GM18520 (cell line): ENCODE measurements around the gene CLEC16A.

Source experiments
- ATAC-seq: cut with Tn5 transposase; IDR thresholded peaks from one replicate; pipeline ENCODE4 v1.9.1; 2021; ENCODE audit not compliant: unreplicated experiment

Gene CLEC16A

DNA sequence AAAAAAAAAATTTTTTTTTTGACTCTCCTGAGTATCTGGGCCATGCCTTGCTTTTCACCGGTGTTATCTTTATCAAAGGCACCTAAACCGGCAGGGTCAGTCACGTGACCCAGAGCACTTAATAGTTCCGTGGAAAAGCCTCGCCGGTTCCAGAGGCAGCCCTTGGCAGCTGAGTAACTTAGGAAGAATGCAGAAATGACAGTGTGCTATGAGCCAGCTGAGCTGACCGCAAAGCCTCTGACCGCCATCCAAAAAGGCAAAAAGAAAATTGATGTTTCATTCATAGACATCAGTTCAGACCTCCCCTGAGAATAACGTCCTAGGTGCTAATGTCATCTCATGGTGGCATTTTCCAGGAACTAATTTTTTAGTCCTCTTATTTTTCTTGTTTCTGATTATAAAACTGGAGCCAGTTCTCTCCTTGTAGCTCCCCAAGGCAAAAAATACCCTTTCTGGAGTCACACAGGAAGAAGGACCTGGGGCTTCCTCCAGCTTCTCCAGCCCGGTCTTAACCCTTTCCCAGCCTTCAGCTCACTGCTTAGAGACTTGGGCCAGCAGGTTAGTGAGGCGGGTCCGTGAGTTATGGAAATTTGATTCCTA lies 189.1 kb downstream of the CLEC16A start:
- ATAC-seq = no peak

DNA sequence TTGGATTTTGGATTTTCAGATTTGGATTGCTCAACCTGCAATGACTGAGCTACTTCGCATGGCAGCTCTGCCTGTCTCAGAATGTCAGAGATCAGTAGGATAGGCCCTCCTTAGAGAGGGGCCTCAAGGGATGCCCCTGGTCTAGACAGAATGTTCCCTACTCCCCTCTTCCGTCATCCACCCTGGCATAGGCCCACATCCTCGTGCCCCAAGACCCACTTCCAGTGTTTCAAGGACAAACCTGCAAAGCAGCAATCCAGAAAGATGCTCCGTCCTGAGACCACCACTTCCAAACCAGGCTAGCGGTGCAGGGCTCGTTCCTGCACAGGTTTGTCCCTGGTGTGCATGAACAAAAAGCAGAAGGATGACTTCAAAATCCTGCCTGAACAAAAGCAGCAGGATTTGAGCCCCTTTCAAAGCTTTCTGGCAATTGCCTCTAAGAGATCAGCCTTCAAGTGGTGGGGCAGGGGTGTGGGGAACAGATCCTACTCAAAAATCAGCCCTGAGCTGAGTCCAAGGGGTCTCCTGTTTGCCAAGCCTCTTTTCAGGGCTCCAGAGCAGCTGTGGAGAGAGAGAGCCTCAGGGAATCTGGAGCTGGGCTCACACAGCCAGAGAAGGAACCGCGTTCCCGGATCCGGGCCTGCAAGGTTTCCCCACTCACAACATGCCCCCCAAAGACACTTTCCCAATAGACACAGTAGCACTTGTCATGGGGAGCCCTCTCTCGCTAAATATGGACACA lies 190.5 kb downstream of the CLEC16A start:
- no peak for ATAC-seq

DNA sequence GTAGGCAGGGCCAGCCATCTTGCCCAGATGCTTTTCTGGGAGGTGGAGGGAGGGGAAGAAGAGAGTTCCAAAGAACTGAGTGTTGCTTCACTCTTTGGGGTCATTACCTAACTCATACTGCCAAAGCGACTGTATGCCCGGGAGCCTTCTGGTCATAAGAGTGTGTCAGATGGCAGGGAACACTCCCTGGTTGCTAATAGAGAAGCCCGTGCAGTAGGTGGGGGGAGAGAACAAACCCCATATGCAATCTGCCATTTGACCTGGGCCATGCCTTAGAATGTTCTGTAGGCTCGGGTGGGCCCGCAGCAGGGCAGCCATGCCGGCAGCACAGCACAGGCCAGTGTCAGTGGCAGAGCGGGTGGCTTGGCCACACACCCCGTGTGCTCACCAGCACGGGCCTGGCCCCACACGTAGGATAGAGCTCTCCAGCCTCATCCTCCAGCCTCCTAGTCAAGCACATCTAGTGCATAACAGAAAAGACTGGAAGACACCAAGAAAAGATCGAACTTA lies 191.2 kb downstream of the CLEC16A start:
- no peak for ATAC-seq

DNA sequence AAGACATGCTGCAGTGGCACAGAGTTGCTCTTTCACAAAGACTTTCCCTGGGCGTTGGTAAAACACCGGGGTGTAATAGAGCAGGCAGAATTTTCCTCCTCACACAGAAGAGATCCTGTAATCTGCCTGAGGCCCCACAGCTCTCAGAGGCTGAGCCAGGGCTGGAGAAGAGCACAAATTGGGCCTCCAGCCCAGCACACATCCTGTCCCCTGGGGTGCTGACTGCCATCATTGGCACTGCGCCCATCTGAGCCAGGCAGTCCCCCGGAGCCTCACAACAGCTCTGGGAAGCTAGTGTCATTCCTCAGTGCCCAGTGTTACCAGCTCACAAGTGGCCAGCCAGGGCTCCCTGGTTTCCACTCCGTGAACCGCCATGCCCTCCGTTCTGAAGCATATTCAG lies 192.2 kb downstream of the CLEC16A start:
- ATAC-seq = no peak

DNA sequence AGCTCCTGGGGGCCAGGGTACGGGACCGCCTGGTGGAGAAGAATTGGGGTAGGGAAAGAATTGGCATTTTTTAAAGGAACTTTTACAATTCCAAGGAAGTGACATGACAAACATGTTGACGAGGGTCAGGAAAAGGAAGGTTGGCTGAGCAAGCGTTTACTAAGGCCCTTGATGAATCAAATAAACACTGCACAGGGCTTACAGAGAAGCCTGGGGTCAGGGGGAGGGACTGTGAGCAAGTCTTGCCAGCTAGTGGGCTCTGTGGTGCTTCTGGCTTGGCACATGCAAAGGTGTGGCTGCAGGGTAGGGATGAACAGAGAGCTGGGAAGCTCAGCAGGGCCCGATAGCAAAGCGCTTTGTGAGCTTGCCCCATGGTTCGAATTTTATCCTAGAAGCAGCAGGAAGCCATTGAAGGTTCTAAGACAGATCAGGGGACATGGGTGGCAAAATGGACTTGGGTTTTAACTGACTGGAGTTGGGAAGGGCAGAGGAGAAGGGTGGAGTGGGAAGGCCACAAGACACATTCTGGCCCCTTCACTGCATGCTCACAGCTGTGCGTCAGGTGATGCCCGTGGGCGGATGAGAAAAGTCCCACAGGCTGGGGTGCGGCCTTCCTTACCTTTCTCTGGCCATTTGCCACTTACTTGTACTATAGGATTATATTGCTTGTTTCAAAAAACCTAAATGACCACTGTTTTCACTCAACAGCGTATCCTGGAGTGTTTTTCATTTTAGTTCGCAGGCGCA lies 193.8 kb downstream of the CLEC16A start:
- no peak for ATAC-seq

DNA sequence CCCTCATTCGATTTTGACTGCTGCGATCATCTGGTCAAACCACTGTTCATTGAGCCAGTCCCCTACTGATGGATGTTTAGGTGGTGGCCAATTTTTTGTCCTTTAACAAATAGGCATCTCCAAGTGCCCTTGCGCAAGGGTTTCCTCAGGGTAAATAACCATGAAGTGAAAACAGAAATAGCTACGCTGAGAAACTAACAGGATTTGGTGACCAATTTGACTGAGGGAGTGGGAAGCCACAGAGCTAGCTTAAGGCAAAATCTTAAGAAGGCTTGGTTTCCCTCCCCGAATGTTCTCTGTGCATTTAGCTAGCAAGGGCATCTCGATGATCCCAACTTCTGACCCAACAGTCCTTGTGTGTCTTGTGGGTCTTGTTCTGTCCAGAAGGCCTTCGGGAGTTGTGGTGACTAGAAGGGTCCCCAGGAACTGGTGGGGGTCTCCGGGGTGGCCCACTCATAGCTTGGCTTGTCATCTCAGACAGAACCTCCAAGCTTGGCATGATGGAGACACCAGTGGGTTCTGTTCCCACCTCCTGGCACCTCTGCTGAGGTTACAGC lies 194.5 kb downstream of the CLEC16A start:
- no peak for ATAC-seq

DNA sequence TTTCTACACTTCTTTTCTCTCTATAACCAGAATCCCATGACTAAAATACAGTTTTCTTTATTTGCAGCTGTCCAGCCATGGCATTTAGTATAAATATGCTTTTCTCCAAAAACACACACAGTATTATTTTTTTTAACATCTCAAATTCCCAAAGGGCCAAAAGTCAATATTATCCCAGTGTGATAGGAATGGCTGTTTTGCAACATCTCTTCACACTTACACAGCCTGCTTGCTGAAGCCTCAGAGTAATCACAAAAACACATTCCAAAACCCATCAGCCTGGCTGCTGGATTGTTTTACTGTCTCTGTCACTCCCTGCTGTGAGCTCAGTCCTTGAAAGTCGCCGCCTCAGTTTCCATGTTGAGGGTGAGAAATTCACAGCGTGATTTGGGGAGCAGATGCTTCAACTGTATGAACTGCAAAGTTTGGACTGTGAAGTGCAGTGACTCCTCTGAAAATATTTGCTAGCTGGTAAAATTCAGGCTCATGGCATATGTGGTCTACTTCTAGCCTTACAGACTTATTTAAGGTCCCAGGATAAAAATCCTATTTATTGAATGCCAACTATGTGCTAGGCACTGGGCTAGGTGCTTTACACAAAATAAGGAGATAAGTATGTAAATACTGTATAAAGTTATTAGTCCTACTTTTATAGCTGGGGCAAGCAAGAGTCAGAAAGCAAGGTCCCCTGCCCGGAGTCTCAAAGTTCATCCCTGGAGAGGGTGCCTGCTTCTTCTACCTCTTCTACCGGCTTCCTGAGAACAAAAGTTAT lies 195.1 kb downstream of the CLEC16A start:
- ATAC-seq = no peak

DNA sequence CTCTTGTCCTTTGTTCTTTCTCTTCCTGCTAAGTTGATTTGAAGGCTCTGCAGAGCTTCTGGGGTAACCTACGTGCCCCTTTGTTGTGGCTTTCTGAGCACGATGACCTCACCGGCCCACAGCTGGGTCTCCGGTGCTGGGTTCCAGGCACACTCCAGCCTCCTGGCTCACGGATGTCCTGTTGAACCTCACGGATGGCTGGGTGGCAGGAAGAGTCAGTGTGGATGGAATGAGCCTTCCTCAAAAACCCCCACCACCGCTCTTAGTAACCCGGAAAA lies 195.7 kb downstream of the CLEC16A start:
- no peak for ATAC-seq

DNA sequence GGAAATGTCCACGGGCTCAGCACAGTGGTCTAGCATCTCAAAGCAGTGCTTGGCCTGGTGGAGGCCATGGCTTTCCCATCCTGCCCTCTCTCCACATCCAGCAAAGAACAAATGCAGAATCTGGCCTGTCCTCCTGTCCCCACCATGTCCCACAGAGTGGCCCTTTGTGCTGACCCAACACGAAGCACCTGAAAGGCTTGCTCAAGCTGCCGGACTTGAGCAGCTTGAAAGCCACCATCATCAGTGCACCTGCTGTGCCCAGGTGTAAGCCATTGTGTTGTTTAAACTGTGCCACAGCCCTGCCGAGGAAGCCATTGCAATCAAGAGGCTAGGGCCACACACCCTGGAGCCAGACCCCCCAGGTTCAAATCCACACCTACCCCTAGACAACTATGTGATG lies 196.1 kb downstream of the CLEC16A start:
- ATAC-seq = no peak

DNA sequence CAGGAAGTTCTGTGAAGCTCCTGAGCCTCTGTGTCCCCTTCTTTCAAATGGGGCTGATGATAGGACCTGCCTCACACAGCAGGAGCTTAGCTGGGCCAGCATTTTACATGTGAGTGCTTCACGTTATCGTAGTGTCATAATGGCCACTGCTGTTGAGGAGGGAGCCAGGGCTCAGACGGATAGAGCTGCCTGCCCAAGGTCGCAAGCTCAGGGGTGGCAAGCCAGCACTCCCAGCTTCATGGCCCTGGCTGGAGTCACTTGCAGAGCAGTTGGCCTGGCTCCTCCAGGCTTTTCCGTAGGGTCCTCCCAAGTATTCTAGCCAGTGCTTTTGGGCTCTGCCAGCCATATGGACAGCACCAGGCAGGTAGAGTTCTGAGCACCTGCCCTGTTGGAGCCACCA lies 196.5 kb downstream of the CLEC16A start:
- ATAC-seq = no peak

DNA sequence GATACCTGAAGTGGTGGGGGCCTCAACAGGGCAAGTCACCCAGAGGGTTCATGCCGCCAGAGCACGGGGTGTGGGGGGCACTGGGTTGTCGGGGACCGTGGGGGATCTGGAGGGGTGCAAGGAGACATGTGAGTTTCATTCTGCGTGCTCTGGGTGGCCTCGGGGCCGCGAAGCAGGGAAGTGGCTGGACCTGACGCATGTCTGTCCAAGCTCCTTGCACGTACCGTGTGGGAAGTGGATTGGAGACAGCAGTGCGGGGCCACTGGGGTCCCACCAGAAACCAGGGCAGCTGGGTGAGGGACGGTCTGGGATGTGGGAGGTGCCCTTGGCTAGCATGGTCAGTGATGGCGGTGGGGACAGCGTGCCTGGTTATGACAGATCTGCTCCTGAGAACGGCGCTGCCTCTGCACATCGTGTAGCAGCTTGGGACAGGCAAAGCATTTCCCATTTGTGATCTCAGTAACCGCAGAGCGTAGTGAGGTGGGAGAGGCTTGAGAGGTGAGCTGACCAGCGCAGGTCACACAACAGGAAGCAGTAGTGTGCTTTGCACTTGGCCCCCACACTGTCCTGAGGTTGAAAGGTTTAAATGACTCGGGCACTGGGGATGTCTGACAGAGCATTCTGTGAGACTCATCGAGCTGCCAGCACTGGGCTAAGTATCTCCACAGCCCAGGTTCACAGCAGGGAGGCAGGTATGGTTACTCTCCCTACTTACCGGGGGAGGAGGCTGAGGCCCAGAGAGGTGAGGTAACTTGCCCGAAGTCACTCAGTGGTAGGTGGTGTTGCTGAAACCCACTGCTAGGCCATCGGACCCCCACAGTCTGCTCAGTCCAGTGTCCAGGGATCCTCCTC lies 197.3 kb downstream of the CLEC16A start:
- ATAC-seq = no peak

DNA sequence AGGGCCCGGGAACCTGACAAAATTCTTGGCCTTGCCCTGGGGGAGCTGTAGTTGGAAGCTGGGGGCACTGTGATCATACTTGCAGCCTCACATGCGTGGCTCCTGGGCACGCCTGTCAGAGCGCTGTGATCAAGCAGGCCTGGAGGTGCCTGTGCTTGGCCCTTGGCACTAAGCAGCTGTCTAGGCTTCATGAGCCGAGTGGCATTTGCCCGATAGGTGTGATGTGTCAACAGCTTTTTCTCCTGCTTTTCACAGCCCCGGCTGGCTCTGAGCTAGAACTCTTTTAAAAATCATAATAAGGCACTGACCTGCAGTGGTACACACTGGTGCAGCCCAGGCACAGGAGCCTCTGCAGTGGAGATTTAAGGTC lies 197.9 kb downstream of the CLEC16A start:
- ATAC-seq = no peak

DNA sequence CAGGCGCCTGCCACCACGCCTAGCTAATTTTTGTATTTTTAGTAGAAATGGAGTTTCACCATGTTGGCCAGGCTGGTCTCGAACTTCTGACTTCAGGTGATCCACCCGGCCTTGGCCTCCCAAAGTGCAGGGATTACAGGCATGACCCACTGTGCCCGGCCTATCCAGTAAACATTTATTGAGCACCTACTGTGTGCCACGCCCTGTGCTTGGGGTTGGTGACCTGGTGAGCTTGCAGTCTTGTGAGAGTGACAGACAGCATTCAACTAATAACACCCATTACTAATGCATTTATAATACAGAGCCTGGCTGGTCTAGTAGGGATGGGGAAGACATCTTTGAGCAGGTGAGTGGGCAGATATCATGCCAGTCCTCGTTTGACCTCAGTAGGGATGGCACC lies 198.6 kb downstream of the CLEC16A start:
- no peak for ATAC-seq

DNA sequence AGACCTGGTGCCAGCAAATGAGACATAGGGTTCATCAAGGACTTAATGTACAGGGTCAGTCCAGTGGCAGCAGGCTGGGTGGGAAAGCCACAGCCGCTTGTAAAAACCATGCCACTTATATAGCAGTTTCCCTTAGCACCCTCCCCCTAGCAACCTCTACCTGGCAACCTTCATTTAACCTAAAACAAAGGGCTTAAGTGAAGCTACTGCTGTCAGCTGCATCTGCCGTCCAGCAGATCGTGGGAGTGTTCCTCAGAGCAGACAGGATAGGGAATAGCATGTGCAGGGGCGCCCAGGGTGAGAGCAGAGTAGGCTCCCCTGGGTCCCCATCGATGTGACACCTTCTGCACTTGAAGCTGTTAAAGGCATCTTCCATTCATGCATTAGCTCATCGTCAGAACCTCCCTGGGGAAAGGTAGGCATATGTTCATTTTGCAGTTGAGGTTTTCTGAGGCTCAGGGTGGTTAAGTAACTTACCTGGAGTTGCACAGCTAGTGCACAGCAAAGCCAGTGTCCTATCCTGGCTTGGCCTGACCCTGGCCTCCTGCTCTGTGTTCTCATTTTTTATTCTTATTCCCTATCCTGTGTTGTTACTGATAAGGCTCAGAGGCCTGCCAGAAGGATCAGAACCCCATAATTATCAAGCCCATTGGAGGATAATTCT lies 199.1 kb downstream of the CLEC16A start:
- no peak for ATAC-seq

DNA sequence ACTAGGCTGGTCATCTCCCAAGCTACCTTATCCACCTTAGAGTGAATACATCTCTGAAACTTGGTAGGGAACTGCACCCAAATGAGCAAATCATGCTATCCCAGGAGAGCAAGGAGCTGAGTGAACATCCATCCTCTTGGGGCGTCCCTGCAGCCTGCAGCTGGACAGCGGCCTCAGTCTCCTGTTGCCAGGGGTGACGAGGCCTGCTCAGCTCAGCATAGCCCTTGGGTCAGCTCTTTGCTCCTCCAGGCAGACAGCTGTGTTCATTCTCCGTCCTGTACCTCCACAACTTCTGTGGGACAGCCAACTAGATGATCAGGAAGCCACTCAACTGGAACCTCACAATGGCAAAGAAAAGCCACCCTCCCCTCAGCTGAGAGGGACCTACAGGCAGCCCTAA lies 199.8 kb downstream of the CLEC16A start:
- ATAC-seq = no peak

DNA sequence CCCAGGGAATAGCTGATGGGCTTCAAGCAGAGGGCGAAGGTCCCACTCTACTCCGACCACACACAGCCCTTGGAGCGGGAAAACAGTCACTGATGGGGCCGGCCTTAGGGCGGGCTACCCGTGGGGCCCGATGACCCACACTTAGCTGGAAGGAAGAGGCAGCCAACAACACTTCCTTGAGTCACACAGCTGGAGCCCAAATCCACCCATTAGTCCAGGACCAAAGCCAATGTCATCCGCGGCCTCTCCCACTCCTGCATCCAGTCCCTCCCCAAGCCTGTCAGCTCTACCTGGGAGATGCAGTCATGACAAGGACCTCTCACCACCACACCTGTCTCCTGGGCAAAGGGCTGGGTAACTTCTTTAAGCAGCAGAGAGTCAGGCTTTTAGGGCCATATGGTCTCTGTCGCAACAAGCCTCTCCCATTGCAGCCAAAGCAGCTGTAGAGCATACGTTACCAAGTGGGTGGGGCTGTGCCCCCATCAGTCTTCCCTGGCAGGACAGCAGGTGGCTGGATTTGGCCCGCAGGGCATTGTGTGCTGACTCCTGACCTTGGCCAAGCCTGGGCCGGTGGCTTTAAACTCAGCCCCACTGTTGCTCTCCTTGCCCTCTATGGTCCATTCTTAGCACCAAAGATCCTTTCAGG lies 200.9 kb downstream of the CLEC16A start:
- no peak for ATAC-seq

DNA sequence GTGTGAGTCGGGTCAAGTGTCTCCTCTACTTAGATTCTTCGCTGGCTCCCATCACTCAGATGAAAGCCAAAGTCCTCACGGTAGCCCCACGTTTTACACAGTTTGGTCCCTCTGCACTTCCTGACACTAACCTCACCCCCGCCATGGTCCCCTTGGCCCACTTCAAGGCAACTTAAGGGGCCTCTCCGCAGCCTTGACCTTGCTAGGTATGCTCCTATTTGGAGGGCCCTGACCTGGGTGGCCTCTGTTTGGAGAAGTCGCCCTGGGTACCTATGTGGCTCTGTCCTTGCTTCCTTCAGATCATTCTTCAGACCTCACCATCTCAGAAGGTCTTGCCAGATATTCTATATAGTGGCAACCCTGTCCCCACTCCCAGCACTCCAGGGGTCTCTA lies 201.5 kb downstream of the CLEC16A start:
- no peak for ATAC-seq

DNA sequence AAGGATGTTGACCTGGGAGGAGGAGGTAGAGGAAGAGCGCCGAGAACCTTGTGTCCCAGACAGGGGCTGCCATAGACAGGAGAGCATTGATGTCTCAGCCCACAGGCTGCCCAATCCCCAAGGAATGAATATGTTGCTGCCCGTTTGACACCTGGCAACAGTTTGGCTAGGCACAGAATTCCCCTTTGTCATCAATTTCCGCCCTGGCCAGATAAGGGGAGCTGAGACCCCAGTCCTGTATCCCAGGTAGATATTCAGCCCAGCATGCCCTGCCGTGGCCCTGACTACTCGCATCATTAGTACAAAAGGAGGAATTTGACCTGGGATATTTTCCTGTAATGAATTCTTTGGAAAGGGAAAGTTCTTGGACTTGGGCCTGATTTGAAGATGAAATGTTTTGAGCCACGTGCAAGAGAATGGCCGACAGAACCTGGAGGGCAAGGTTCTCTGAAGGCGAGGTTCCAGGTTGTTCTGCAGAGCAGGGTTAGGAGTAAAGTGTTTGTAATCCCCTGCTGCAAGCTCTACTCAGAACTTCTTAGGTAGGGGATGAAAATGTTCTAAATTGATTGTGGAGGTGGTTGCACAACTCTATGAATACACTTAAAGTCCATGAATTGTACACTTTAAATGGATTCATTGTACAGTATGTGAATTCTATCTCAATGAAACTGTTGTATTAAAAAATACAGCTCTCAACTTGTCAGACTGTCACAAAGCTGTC lies 202.8 kb downstream of the CLEC16A start:
- ATAC-seq = no peak
